CD4-positive, alpha-beta T cell treated with Interleukin-17A for 1 hour (primary cell): ENCODE data around the gene COMMD4.

Experiments used
- DNase-seq: peaks from one replicate; pipeline ENCODE4 v3.0.0-alpha.2; 2020

The COMMD4 gene

DNA sequence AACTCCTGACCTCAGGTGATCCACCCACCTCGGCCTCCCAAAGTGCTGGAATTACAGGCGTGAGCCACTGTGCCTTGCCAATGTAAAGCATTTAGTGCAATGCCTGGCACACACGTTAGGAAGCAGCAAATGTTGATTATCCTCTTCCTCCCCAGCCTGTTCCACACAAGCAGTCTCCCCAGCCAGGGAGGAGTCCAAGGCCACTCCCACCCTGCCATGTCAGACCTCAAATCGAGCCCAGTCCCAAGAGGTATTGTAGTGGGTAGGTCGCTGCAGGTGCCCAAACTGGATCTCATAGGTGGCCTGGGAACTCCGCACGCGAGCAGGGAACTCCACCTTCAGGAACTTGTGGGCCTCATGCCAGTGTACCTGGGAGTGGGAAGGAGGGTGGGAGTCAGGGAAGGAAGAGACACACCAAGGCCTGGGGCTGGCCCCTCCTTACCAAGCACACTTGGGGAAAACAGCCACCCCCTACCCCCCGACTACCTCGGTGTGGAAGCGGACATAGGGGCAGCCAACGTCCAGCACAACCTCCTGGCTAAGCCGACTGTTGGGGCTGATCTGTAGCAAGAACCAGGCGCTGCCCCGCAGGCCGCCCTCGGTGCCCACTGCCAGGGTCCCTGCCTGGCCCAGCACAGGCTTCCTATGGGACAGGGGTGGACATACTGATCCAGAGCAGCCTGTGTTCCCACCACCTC is 22.3 kb downstream of the COMMD4 start:
- no peak for DNase-seq

- DNase-seq = no peak
These were observed 23.1 kb downstream of the COMMD4 start for GRCh38 chr15:75358771-75359536.

- no peak for DNase-seq
These were observed 23.8 kb downstream of the COMMD4 start for GRCh38 chr15:75359537-75360250.

GRCh38 chr15:75360391-75360790 is 24.5 kb downstream of the COMMD4 start:
- DNase-seq = no peak

DNA sequence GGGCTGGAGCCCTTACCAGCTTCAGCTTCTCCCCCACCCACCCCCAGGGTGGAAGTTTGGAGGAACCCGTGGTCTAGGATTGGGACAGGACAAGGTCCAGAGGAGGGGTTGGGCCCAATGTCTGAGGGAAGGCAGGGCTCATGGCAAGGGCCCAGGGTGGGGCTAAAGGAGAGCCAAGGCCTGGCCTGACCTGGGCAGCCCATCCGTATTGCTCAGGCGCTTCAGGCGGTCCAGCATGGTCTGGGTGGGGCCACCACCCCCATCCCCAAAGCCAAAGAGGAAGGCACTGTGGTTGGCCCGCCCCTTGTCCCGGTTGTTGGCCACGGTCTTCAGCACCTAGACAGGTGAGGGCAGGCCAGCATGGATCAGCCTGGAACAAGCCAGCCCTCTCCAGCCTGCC is 25.0 kb downstream of the COMMD4 start:
- DNase-seq = no peak

GRCh38 chr15:75361361-75361988 is 25.6 kb downstream of the COMMD4 start:
- DNase-seq = no peak

DNA sequence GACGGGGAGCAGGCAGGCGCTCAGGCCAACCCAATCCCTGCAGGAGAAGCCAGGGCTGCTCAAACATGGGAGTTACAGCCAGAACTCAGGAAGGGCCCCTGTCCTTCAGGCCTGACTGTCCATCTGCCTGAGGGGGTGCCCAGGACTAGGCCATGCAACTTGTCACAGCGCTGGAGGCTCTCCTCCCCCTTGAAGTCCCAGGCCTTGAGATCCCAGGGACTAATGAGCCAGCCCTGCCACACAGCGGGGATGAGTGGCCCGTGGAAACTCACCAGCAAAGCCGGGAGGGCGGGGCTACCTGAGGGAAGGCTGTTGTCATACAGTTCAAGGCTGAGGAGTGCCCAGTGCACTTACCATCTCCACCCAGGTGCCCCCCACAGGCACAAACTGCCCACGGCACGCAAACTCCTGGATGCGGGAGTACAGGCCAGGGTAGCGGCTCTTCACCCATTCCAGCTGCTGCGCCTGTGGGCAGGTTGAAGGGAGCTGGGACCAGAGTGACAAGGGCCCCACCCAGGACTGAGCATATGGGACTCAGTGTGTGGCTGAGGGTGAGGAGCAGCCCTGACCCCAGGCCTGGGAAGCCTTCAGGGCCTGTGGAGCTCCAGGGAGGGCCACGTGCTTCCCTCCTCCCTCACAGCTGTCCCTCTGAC is 26.3 kb downstream of the COMMD4 start:
- no peak for DNase-seq

DNA sequence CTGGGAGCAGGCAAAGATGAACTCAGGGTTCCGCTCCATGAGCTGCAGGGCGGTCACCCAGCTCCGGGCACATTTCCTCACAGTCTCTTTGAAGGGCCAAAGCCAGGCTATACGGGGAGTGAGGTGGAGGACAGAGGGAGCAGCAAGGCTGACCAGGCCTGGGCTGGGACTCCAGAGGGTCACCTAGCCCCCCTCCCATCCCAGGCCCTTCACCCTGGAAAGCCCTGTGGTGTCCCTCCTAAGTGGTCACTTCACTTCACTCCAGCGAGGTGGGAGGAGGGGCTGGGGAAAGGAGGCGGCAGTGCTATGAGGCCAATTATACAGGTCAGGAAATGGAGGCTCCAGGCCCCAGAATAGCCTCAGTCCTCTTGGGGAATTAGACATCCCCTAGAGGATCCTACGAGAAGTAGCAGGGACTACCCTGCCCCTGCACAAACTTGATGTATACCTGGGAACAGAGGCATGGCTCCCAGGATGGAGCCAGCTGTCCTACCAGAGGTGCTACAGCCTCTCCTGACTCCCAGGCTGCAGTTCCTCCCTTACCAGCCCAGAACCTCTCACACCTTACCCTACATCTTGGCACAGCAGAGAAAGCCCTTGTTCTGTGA is 26.9 kb downstream of the COMMD4 start:
- DNase-seq = no peak

- no peak for DNase-seq
These were observed 27.9 kb downstream of the COMMD4 start for GRCh38 chr15:75363786-75364185.

DNA sequence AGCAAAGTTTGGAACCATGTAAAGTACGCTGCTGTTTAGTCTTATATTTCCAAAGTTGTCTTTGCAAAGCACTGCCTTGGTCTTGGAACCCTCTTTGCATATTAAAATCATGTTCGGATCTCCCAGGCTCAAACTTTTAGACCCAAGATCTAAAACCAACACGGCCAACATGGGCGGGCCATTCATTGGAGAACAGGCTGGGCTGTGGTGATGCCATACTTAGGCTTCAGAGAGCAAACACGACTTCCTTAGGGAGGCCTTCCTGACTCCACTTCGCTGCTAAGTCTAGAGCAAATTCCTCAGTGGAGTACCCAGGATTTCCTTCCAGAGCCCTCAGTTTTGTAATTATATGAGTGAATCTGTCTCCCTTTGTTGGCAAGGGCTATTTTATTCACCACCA is 29.0 kb downstream of the COMMD4 start:
- DNase-seq = no peak

- no peak for DNase-seq
These were observed 30.3 kb downstream of the COMMD4 start for GRCh38 chr15:75366163-75366562.

DNA sequence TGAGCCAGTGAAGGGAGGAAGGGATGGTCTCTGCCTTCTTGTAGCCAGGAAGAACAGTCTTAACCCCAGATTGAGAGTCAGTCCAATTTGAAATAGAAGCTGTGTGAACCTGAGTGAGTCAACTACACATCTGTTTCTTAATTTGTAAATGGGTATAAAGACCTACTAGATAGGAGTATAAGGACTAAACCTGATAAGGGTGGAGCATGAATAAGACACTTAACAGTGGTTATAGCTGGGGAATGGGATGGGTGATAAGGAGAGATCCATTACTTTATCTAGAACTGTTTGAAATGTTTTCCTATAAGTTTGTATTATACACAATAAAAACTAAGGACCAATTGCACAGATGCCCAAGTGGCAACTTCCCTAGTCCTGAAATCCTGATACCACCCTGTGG is 31.1 kb downstream of the COMMD4 start:
- DNase-seq = no peak

GRCh38 chr15:75367406-75367912 is 31.6 kb downstream of the COMMD4 start:
- no peak for DNase-seq

- peak; percentile 93 for DNase-seq
These were observed 32.2 kb downstream of the COMMD4 start, which contains the start of gene MAN2C1 for GRCh38 chr15:75367913-75368688. MAN2C1 (minus strand) TSS chr15:75368607; CDS start chr15:75368583, 24 bp downstream.

DNA sequence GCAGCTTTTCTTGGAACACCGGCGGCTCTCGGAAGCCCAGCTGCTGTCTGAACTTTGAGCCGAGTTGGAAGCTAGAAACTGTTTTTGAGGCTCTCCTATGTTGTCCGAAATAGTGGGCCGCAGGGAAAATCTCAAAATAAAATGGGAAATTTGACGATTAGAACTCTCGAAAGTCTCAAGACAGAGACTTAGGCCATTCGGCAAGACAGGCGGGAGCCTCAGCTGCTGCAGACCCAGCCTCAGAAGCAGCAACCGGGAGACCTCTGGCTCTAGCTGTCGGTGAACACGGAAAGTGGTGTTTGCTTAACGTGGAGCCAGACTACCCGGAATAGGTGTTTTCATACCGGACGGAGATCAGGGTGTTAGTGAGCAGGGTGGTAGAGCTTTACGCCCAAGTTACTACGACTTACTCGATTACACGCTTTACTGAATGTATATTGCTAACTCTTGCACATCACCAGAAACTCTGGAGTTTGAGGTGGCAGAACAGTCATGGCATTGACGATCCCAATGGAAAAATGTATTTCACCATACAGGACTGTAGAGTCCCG is 32.9 kb downstream of the COMMD4 start:
- DNase-seq = peak; percentile 35

DNA sequence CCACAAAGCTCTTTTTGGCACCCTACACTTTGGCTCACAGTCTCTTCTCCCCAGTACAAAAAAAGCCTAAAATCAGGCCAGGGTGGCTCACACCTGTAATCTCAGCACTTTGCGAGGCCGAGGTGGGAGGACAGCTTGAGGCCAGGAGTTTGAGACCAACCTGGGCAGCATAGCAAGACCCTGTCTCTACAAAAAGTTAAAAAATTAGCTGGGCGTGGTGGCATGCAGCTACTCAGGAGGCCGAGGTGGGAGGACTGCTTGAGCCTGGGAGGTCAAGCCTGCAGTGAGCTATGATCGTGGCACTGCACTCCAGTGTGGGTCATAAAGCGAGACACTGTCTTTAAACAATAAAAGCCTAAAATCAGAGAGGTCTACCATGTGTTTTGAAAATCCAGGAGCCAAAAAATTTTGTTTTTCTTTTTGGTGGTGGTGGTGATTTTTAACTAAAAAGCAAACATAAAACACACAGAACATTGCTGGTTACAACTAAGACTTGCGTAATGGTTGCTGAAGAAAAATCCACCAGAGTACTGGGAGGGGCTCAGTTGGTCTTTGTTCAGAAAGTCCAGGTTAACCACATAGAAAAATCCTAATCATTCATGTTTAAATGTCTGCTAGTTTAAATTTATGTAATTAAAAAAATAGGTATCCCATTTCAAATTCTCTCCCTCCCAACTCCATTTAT is 34.2 kb downstream of the COMMD4 start:
- no peak for DNase-seq

- DNase-seq = no peak
These were observed 35.6 kb downstream of the COMMD4 start for GRCh38 chr15:75371486-75371885.

- DNase-seq = no peak
These were observed 36.2 kb downstream of the COMMD4 start for GRCh38 chr15:75371901-75372688.

DNA sequence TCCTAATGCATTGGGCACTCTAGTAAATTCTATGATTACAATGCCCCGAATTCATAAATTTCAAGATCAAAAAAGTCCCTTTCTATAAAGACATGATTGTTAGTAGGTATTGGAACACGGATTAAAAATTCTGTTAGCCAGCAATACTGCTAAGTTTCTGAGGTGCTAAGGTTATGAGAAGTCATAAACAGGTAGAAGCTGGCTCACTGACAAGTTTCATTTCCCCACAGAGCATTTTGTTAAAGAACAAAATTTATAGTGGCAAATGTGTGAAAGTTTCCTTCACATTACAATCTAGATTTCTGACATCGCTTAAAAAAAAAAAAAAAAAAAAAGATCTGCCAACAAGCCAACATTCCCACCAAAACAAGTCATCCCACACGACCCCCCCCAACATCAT is 44.9 kb downstream of the COMMD4 start:
- no peak for DNase-seq
